Kidney epithelial cell (primary cell): ENCODE results near the gene ZCCHC9. TPM values are rescaled to one million over a fixed set of nuclear protein-coding genes. Genes with fewer than 3 reads are reported as not detected.

ENCODE experiments used
- DNase-seq: peaks from one replicate; pipeline ENCODE4 v3.0.0-alpha.2; 2010; ENCODE audit warnings: low read depth
- H3K27me3 ChIP-seq: 2 replicates; pipeline ENCODE4 v1.6.0; 2011; ENCODE audit warnings: low read length; ENCODE audit not compliant: control insufficient read depth, insufficient read depth
- H3K36me3 ChIP-seq: 2 replicates; pipeline ENCODE4 v1.5.1; 2011; ENCODE audit warnings: low read length; ENCODE audit not compliant: control insufficient read depth, insufficient read depth
- H3K4me3 ChIP-seq: 2 replicates; pipeline ENCODE4 v1.5.1; 2011; ENCODE audit warnings: low read depth, mild to moderate bottlenecking, control low read depth, low read length
- CTCF ChIP-seq: IDR thresholded peaks from 2 replicates; pipeline ENCODE4 v1.5.1; 2011; ENCODE audit warnings: mild to moderate bottlenecking, moderate library complexity, low read length, control low read depth, inconsistent platforms; ENCODE audit not compliant: insufficient read depth, poor library complexity, severe bottlenecking
- total RNA-seq: library from RNA; depleted of rRNA; stranded (reverse); fragments of >200 nt; gene quantifications from 2 replicates; pipeline ENCODE4 v1.2.3, GENCODE V29; 2015

ZCCHC9 gene
- total RNA-seq, 1 donor from 2014 or later = 18.8 TPM

DNA sequence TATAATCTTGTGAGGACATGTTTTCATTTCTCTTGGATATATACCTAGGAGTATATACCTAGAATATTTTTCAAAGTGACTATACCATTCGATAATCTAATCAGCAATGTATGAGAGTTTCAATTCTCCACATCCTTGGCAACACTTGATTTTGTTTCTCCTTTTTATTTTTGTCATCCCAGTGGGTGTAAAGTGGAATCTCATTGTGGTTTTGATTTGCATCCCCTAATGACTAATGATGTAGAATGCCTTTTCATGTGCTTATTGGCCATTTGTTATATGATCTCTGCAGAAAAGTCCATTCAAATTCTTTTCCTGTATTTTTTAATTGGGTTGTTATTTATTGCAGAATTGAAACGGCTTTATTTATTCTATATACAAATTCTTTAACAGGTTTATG lies 15.2 kb downstream of the ZCCHC9 start:
- no peak for TF ChIP-seq CTCF
- Histone ChIP-seq H3K4me3 (no peak overlapping the region), H3K27me3 (no peaks in the 10 kb centered on the region), H3K36me3 (peaks cover 2% of the 10 kb centered on the region)
- DNase-seq = no peak

- no peak for TF ChIP-seq CTCF
- Histone ChIP-seq H3K4me3 (no peak overlapping the region), H3K27me3 (no peaks in the 10 kb centered on the region), H3K36me3 (peaks cover 2% of the 10 kb centered on the region)
- DNase-seq = no peak
Measured at GRCh38 chr5:81317536-81317935, 16.1 kb downstream of the ZCCHC9 start.

DNA sequence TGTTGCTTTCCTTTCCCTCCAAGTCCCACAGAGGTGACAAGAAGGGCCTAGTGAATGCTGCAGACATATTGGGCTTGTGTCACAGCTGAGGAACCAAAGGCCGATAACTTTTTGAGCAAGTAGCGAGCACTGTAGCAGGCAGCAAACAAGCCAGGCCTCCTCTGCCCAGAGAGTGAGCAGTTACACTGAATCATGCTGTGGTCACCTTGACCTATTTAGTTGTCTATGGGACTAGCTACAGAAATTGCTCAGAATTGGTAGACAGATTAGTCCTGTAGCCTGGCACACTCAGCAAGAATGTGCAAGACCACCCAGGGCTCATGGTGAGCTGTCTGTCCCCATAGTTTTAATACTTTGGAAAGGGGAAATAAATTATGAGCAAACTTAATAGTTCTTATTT lies 25.2 kb downstream of the ZCCHC9 start:
- Histone ChIP-seq H3K27me3 (no peaks in the 10 kb centered on the region), H3K4me3 (no peak overlapping the region), H3K36me3 (no peaks in the 10 kb centered on the region)
- no peak for TF ChIP-seq CTCF
- DNase-seq = no peak

- DNase-seq = no peak
- H3K27me3 ChIP-seq = no peaks in the 10 kb centered on the region
- no peaks in the 10 kb centered on the region for H3K36me3 ChIP-seq
- no peak overlapping the region for H3K4me3 ChIP-seq
- no peak for TF ChIP-seq CTCF
Measured at GRCh38 chr5:81334304-81335061, 33.1 kb downstream of the ZCCHC9 start.

- H3K36me3 ChIP-seq = no peaks in the 10 kb centered on the region
- H3K4me3 ChIP-seq = no peak overlapping the region
- TF ChIP-seq CTCF = no peak
- no peak for DNase-seq
- no peaks in the 10 kb centered on the region for H3K27me3 ChIP-seq
Measured at GRCh38 chr5:81335946-81336345, 34.6 kb downstream of the ZCCHC9 start.

GRCh38 chr5:81336556-81336955 lies 35.2 kb downstream of the ZCCHC9 start:
- H3K36me3 ChIP-seq = no peaks in the 10 kb centered on the region
- no peaks in the 10 kb centered on the region for H3K27me3 ChIP-seq
- no peak overlapping the region for H3K4me3 ChIP-seq
- TF ChIP-seq CTCF = no peak
- DNase-seq = no peak
